Activated CD8-positive, alpha-beta memory T cell treated with anti-CD3 and anti-CD28 coated beads, Interleukin-2, amount 50 U/mL, for 24 hours (primary cell): ENCODE results near the gene OR52L1.
"Not testable (repeated sequence)": the region's sequence is repeated elsewhere in the genome, so short reads cannot be mapped to it uniquely, and the experiment has no call there.

Experiments
- DNase-seq: peaks from one replicate; pipeline ENCODE4 v3.0.0-alpha.2; 2020; ENCODE audit errors: extremely low read depth

Gene OR52L1

DNA sequence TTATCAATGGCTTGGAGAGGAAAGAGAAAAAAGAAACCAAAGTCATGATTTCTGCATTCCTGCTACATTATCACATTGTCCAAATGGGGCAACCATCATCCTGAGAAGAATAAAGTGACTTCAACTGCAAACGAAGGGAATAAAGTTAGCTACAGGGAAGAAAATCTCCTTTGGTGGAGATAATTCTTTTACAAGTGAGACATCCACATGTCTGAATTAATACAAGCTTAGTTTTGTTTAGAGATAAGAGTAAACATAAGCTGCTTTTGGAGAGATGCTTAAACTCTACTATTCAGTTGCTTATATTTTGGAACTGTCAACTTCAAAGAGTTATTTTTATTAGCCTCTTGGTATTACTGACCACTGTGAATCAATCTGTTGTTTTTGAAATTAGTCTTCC is at the start of gene OR52L1:
Gene OR52L1, minus strand, starts transcription at position 101 of the 400 bp plus-strand sequence. Its CDS starts 55 bp downstream, at position 46.
- DNase-seq: no peak

DNA sequence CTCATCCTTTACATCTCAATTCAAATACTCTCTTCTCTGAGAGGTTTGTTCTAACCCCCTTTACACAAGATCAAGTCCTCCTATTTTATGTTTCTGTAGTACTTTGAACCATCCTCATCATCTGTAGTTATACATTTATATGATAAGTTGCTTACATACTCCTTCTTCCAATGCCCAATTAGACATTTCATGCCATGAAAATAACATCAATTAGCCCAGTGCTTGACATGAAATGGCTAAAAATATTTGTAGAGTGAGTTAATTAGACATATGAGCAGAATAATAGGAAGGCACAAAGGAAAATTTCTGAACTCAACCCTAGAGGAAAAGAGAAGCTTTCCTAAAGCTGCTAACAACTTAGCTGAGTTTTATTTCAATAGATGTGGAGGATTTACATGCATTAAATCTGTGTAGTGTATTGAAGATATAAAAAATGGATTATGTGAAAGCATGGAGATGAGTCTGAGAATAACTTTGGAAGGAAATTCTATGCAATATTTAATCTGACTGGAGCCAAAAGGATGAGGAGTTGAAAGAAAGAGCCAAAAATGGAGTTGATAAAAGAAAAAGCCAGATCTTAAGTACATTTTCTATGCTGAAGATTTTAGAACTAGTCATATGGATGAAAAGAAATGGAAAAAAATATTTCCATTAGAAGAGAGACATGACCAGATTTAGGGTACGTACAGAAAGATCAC is 44.1 kb upstream of the OR52L1 start, which contains the start of gene OR56A1:
Gene OR56A1, minus strand, starts transcription at position 51 of the 698 bp plus-strand sequence. CDS start 3,066 bp downstream, outside the sequence.
- no peak for DNase-seq

DNA sequence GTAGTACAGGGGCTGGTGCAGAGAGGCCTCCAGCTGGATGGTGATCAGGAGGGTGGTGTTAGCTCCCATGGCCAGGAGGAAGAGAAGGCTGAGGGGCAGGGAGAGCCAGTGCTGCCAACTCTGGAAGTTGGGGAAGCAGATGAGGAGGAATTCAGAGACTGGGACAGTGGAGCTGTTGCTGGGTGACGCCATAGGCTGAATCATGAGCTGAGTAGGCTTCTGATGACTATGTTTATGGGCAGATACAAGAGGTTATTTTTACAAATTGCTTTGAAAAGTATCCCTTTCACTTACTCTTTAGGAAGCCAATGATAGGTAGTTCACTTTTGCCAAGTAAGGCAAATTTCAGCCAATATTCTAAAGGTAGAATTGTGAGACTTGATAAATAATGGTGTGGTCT is 40.7 kb upstream of the OR52L1 start:
- DNase-seq: no peak

DNA sequence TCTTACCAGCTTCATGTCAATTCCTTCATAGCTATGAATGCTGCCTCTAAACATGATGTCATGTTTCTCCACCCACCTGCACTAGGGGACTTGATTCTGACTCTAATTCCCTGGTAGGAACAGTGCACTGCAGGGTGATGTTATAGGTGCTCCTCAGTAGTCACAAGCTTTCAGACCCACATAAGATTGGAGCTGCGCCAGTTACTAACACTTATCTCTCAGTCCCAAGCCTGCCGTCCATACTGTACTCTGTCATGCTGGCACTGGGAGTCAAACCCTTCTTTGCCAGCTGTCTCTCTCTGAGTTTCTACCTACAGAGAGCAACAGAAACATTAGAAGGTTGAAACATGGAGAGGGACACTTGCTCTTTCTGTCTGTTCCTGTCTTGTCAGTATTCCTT is 38.3 kb upstream of the OR52L1 start:
- no peak for DNase-seq

DNA sequence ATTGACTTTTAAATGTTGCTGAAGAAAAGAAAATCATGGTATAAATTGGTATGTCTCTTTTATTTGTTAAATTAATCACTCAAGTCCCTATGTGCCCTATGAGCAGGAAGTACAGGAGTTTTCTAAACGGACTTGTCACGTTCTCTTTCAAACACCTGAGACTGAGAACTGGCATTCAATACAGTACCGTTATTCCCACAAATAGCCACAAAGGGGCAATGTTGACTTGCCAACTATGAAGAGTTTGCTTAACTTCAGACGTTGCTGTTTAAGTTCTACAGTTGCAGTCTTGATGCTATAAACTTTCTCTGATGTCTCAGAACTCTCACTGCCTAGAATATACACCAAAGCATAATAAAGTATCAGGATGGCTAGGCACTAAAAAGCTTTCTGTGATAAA is 36.2 kb upstream of the OR52L1 start:
- DNase-seq: no peak

DNA sequence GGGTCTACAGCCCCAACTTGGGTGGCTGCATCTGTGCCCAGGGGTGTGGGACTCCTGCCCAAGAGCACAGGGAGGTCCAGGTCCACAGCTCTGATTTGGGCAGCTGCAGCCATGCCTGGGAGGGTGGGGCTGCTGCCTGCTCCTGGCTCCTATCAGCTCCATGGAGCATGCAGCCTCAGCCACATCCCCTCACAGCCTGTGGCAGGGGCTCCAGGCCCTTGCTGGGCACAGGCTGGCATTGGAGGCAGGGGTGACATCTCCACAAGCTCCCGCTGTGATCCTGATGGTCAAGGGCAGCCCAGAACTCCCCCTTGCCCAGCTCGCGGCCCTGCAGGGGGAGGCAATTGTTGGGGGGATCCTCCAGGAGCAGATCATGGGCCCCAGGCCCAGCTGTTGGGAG is 26.3 kb upstream of the OR52L1 start:
- DNase-seq: no peak

DNA sequence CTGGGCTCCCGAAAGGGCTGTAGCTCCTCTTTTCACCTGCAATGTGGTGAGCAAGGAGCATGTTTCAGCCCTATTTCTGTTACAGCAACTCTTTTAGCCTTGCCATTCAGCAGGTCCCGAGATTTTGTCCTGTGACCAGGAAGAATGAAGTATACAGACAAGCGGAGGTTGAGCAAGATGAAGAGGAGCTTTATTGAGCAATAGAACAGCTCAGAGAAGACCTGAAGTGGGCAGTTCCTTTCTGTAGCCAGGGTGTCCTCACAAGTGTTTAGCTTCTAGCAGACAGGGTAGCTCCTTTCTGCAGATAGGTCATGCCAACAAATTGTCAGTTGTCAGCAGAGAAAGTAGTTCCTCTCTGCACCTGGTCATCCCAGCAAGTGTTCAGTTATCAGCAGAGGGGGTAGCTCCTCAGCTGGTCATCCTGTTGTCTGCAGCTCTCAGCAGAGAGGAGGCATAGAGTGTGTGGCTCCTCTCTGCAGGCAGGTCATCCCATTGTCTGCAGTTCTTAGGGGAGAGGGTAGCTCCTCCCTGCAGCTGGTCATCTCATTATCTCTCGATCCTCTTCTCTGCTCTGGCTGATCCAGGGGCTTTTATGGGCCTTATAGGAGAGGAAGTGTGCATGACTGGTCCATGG is 25.4 kb upstream of the OR52L1 start:
- DNase-seq: no peak

DNA sequence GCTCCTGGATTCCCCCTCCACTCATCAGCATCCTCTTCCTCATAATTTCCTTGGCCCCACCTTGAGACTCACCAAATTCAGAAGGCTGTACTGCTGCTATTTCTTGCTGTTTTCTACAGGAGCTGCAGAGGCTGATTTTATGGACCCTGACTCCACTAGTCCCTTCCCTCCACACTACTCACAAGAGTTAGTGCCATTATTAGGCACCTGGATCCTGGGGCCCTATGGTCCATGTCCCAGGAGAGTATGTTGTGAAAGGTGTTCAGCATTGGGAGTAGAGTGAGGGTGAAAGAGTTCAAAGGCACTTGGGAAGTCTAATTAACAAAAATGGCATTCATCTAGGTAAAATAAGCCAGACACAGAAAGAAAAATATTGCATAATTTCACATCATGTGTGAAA is 20.1 kb upstream of the OR52L1 start, which contains the start of gene OR56A4:
Gene OR56A4, minus strand, starts transcription at position 101 of the 400 bp plus-strand sequence. CDS start 3,954 bp downstream, outside the sequence.
- no peak for DNase-seq

DNA sequence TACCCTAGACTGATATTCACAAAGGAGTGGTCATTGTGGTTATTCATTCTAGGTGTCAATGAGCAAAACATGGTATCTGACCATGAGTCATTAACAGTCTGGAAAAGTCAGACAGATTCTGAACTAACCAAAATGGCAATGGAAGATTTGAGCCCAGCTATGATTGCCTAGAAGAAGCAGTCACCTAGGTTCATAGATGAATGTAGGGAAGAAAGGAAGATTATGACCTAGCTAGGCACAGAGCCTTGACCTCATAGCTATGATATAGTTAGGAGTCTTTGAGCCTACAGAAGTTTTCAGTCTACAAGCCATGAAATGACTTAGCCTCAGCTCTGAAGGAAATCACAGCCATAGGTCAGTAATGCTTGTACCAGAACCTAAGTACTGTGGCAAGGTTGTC is 19.6 kb upstream of the OR52L1 start:
- no peak for DNase-seq

DNA sequence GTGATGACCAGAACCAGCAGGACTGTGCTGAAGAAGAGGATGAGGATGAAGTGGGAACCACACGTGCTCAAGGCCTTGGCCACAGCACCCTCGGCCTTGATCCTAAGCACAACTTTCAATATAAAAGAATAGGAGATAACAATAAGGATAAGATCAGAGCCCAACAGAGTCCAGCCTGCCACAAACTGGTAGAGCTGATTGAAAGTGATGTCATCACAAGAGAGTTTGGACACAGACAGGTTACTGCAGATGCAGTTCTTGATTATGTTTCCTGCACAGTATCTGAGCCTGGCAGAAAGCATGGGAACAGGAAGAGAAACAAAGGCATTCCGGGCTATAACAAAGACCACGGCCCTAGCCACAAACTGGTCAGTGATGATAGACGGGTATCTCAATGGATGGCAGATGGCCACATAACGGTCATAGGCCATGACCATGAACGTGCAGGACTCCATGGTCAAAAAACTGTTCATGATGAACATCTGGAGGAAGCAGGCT is 15.5 kb upstream of the OR52L1 start:
- no peak for DNase-seq

DNA sequence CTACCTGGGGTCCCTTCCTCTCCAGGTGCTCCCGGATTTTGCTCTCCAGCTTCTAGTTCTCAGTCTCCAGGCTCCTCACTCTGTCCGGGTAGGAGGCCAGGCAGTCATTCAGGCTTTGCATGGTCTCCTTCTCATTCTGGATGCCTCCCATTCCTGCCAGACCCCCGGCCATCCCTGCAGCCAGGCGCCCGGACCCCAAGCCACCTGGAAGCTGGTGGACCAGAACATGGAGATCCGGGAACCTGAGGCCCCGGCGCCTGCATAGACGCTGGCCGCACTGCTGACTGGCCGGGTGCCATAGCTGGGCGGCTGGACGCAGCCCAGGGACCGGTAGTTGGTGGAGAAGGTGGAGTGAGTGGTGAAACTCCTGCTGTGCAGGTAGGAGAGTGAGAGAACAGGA is 8.0 kb upstream of the OR52L1 start:
- no peak for DNase-seq

DNA sequence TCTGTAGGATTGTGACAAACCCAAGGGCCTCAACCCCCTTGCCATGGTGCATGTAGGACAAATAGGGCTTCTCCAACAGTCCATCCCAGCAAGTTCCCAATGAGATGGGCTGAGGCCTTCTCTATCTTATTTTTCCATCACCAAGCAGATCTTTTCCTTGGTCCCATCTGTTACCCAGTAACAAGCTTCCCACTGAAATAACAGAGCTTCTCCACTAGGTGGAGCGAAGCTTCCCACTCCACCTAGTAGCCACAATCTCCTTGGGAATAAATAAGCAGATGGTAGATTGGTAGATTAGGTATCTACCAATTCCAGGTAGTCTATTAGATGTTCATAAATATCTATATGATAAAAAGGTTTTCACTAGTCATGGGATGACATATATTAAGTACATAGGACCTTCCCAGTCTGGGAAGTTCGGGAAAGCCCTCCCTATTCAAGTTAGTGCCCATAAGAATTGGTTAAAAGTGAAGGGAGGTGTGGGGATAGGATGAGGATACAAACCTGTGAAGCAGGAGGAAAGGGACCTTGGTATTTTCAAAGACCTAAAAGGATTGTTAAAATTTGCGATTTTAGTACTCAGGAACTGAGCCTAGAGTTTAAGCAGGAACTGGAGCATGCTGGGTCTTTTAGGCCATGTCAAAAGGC is 5.9 kb upstream of the OR52L1 start:
- DNase-seq: no peak

DNA sequence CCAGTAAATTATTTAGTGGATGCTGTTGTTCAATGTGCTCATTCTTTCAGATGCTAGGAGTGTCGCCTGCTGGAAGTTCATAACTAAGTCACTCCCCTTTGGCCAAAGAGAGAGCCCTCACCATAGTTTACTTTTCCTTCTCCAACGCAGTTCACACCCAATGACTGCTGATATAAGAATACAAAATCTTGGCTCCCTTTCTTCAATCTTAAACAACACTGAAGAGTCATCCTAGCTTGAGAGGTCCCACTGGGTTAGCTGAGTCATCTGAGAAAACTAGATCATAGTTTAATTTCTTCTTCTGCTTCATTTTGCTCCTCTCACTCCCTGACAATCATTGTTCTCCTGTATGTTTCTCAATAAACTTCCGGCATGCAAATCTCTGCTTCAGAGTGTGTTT is 5.4 kb upstream of the OR52L1 start:
- no peak for DNase-seq

DNA sequence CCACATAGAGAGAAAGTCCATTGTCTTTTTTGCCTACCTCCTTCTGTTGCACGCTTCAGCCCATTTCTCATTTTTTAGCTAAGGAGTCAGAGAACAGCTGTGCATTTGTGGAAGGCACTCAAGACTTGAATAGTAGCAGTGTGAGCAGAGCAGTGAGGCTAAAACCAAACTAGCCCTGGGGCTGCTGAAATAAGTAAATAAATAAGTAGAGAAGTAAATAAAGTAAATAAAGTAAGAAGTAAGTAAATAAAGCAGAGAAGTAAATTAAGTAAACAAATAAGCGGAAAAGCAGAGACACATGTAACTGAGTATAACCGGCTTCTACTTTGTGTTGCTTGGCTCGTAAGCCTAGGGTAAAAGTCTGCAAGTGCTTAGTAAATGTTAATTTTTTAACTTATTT is 2.4 kb upstream of the OR52L1 start:
- no peak for DNase-seq

DNA sequence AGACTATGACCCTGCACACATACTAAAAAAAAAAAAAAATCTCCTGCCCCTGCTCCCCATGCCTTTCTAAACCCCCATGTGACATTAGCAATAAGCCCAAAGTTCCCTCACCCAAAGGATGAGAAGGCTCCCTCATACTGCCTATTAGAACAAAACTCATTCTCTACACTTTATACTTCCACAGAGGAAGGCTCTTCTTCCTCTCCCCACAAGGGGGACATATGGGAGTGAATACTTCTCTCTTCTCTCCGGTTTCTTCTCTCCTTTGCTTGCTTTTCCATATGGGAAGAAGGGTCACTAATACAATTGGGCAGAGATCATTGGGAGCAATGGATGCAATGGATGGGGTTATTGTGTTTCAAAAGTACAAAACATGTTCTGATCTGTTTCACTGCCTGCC is 3.3 kb downstream of the OR52L1 start:
- DNase-seq: no peak

DNA sequence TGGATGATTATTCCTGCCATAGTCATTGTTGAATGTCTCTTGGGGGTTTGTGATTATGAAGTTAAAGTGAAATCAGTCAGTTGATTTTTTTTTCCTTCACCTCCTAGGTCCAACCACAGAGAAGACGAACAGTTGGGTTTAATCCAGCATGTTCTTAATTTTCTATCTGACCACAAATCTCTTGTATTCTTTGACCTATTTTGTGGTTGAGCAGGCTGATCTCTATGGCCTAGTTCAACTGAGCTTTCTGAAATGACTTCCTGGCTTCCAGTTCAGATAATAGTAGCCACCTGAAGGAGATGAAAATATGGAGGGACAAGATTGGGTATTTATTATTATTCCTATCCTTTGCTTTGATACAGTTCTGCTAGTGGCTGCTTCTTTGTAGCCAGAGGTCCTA is 13.3 kb downstream of the OR52L1 start:
- DNase-seq: no peak

DNA sequence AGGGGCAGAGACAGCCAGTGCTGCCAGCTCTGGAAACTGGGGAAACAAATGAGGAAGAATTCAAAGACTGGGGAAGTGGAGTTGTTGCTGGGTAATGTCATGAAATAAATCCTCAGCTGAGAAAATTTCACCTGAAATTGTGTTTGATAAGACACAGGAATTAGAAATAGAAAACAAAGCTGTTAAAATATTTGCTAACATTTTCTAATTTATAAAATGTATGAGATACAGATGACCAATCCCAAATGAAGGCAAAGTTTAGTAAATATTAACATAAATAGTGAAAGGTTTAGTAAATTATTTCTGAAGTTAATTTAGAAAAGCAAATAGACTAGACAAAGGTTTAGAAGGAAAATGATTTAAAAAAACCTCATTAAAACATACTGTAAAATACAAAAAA is 18.4 kb downstream of the OR52L1 start, which contains the start of gene OR56A5:
Gene OR56A5, minus strand, starts transcription at position 101 of the 400 bp plus-strand sequence. Its CDS starts 0 bp downstream, at position 101.
- DNase-seq: no peak

DNA sequence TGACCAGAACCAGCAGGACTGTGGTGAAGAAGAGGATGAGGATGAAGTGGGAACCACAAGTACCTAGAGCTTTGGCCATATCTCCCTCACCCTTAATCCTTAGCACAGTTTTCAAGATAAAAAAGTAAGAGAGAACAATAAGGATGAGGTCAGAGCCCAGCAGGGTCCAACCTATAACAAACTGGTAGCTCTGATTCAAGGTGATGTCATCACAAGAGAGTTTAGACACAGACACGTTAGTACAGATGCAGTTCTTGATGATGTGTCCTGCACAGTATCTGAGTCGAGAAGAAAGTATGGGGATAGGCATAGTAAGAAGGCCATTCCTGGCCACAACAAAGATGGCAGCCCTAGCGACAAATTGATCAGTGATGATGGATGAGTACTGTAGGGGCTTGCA is 19.1 kb downstream of the OR52L1 start:
- DNase-seq: no peak

DNA sequence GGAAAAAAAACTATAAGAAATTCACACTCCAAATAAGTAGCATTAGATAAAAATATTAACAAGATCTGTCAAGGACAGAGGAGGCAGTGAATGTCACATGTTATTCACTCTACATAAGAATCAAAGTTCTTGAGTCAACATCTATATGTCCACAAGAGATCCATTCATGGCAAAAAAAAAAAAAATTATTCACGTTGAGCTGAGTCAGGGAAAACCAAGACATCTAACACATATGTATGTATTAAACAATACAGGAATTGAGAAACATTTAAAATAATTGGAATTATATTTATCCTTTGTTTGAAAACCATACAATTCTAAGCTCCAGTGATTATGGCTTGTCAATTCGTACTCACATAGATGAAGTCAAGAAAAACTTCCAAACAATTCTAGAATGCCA is 19.8 kb downstream of the OR52L1 start:
- no peak for DNase-seq

DNA sequence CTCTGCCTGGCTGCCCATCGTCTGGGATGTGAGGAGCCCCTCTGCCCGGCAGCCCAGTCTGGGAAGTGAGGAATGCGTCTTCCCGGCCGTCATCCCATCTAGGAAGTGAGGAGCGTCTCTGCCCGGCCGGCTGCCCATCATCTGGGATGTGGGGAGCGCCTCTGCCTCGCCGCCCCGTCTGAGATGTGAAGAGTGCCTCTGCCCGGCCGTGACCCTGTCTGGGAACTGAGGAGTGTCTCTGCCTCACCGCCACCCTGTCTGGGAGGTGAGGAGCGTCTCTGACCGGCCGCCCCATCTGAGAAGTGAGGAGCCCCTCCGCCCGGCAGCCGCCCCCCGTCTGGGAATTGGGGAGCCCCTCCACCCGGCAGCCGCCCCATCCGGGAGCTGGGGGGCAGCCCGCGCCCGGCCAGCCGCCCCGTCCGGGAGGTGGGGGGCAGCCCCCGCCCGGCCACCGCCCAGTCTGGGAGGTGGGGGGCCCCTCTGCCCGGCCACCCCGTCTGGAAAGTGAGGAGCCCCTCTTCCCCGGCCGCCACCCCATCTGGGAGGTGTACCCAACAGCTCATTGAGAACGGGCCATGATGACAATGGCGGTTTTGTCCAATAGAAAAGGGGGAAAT is 26.0 kb downstream of the OR52L1 start:
- DNase-seq: not testable (repeated sequence)

DNA sequence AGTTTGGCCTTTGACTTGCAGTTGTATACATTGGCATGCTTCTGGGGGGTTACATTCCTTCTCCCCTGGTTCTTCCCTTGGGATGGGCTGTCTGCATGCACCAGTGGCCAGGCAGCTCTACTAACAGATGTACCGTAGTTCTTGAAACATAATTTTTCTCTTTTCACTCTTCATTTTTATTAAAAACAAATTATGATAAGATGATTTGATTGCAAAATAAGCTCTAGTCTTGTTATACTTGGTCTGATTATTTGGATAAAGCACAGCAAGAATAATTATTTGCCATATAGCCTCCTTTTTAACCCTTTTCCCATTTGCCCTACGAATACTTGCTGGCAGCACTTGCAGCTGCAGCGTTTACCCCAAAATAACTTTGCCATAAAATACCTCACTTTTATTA is 31.2 kb downstream of the OR52L1 start:
- no peak for DNase-seq

DNA sequence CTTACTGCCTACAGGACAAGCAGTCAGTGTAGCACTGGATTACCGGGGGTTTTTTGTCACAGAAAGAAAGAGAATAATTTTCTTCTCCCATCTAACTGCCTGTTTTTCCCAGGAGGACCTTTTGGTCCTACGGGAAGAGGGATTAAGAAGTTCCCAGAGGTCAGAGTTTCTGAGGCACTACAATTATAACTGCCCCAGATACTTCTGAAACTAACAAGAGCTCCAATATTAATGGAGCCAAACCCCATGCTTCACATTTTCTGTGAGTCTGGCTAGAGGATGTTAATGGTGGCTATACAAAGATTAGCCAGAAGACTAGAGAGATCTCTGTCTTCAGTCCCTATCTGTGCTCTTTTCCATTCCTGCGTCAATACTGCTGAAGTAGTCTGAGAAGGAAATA is 44.8 kb downstream of the OR52L1 start, which contains the start of gene OR56A3:
Gene OR56A3, plus strand, starts transcription at position 301 of the 400 bp plus-strand sequence. CDS start 5,096 bp downstream, outside the sequence.
- DNase-seq: no peak
